ENCODE measurements around the gene ENOX2. TPM values are rescaled to one million over a fixed set of nuclear protein-coding genes. Genes with fewer than 3 reads are reported as not detected.
A peak's percentile ranks its signal among the peaks of the same experiment; 100 is the strongest.
"Not testable (repeated sequence)": the region's sequence is repeated elsewhere in the genome, so short reads cannot be mapped to it uniquely, and the experiment has no call there.

Gene ENOX2
- total RNA-seq, 1 experiment from 2014 or later, result 14.5 TPM

- DNase-seq (ENCODE audit: low read depth), result no peak
Measured at GRCh38 chrX:130827648-130828047, 75.4 kb downstream of the ENOX2 start.

GRCh38 chrX:130826249-130826648, 76.8 kb downstream of the ENOX2 start:
- DNase-seq (ENCODE audit: low read depth), result no peak

- DNase-seq (ENCODE audit: low read depth), result no peak
Measured at GRCh38 chrX:130825525-130825924, 77.5 kb downstream of the ENOX2 start.

GRCh38 chrX:130819367-130819766, 83.6 kb downstream of the ENOX2 start:
- not testable (repeated sequence) for DNase-seq (ENCODE audit: low read depth)

- DNase-seq (ENCODE audit: low read depth), result not testable (repeated sequence)
Measured at GRCh38 chrX:130813932-130814331, 89.1 kb downstream of the ENOX2 start.

- DNase-seq (ENCODE audit: low read depth), result no peak
Measured at GRCh38 chrX:130810561-130810960, 92.4 kb downstream of the ENOX2 start.

GRCh38 chrX:130805903-130806302, 97.1 kb downstream of the ENOX2 start:
- DNase-seq (ENCODE audit: low read depth), result no peak

- DNase-seq (ENCODE audit: low read depth), result no peak
Measured at GRCh38 chrX:130803537-130803936, 99.5 kb downstream of the ENOX2 start.

GRCh38 chrX:130801901-130802300, 101.1 kb downstream of the ENOX2 start:
- DNase-seq (ENCODE audit: low read depth), result no peak

GRCh38 chrX:130799393-130799792, 103.6 kb downstream of the ENOX2 start:
- DNase-seq (ENCODE audit: low read depth), result peak; percentile 33

GRCh38 chrX:130793975-130794374, 109.0 kb downstream of the ENOX2 start:
- no peak for DNase-seq (ENCODE audit: low read depth)

GRCh38 chrX:130791870-130792269, 111.1 kb downstream of the ENOX2 start:
- DNase-seq (ENCODE audit: low read depth), result not testable (repeated sequence)

GRCh38 chrX:130789793-130790192, 113.2 kb downstream of the ENOX2 start:
- no peak for DNase-seq (ENCODE audit: low read depth)

- DNase-seq (ENCODE audit: low read depth), result peak; percentile 48
Measured at GRCh38 chrX:130788786-130789581, 114.0 kb downstream of the ENOX2 start.

GRCh38 chrX:130786030-130786429, 117.0 kb downstream of the ENOX2 start:
- no peak for DNase-seq (ENCODE audit: low read depth)

- peak; percentile 46 for DNase-seq (ENCODE audit: low read depth)
Measured at GRCh38 chrX:130778773-130779172, 124.2 kb downstream of the ENOX2 start.

GRCh38 chrX:130775849-130776248, 127.2 kb downstream of the ENOX2 start:
- DNase-seq (ENCODE audit: low read depth), result no peak

GRCh38 chrX:130772776-130773143, 130.2 kb downstream of the ENOX2 start:
- DNase-seq (ENCODE audit: low read depth), result no peak

- DNase-seq (ENCODE audit: low read depth), result peak; percentile 70
Measured at GRCh38 chrX:130772105-130772775, 130.8 kb downstream of the ENOX2 start.

GRCh38 chrX:130771648-130772047, 131.4 kb downstream of the ENOX2 start:
- DNase-seq (ENCODE audit: low read depth), result no peak

- DNase-seq (ENCODE audit: low read depth), result no peak
Measured at GRCh38 chrX:130771230-130771629, 131.8 kb downstream of the ENOX2 start.

- DNase-seq (ENCODE audit: low read depth), result peak; percentile 80
Measured at GRCh38 chrX:130770615-130771014, 132.4 kb downstream of the ENOX2 start.

- peak; percentile 39 for DNase-seq (ENCODE audit: low read depth)
Measured at GRCh38 chrX:130769835-130770234, 133.2 kb downstream of the ENOX2 start.

Measured in LHCN-M2 (cell line).